Neural progenitor cell (in vitro differentiated cells): ENCODE measurements around the gene PMPCA. TPM values are rescaled to one million over a fixed set of nuclear protein-coding genes. Genes with fewer than 3 reads are reported as not detected.

Experiments
- DNase-seq: peaks from one replicate; pipeline ENCODE4 v3.0.0-alpha.2; 2016; ENCODE audit warnings: low spot score
- H2AFZ ChIP-seq: fragments of 200-600 bp; sonication (generic); replicated peaks from 2 replicates; pipeline ENCODE4 v1.6.1; 2016; ENCODE audit warnings: antibody characterized with exemption
- H3F3A ChIP-seq: fragments of 200-600 bp; sonication (generic); 2 replicates; pipeline ENCODE4 v1.6.1; 2016; ENCODE audit warnings: antibody characterized with exemption, low read depth
- H3K27ac ChIP-seq: fragments of 200-600 bp; sonication (generic); 2 replicates; pipeline ENCODE4 v1.5.1; 2016; ENCODE audit warnings: mild to moderate bottlenecking
- H3K27me3 ChIP-seq: fragments of 200-600 bp; sonication (generic); 2 replicates; pipeline ENCODE4 v1.6.1; 2016; ENCODE audit warnings: mild to moderate bottlenecking, moderate library complexity
- H3K36me3 ChIP-seq: fragments of 200-600 bp; sonication (generic); 2 replicates; pipeline ENCODE4 v1.5.1; 2016
- H3K4me1 ChIP-seq: fragments of 200-600 bp; sonication (generic); 2 replicates; pipeline ENCODE4 v1.6.1; 2016; ENCODE audit warnings: mixed run types
- H3K4me2 ChIP-seq: fragments of 200-600 bp; sonication (generic); 2 replicates; pipeline ENCODE4 v1.6.1; 2016
- H3K4me3 ChIP-seq: fragments of 200-600 bp; sonication (generic); 2 replicates; pipeline ENCODE4 v1.5.1; 2016
- H3K79me2 ChIP-seq: fragments of 200-600 bp; sonication (generic); 2 replicates; pipeline ENCODE4 v1.6.1; 2016; ENCODE audit warnings: low read depth
- H3K9ac ChIP-seq: fragments of 200-600 bp; sonication (generic); 2 replicates; pipeline ENCODE4 v1.6.1; 2016
- H3K9me3 ChIP-seq: fragments of 200-600 bp; sonication (generic); 2 replicates; pipeline ENCODE4 v1.5.1; 2016; ENCODE audit warnings: low read depth
- H4K20me1 ChIP-seq: fragments of 200-600 bp; sonication (generic); 2 replicates; pipeline ENCODE4 v1.6.1; 2016; ENCODE audit warnings: low read depth
- H3K27ac Mint-ChIP-seq: 3 replicates; pipeline ENCODE4 v1.8.0; 2021; ENCODE audit warnings: mixed read lengths
- H3K27me3 Mint-ChIP-seq: 2 replicates; pipeline ENCODE4 v1.8.0; 2022; ENCODE audit warnings: low read depth, mild to moderate bottlenecking, inconsistent platforms, moderate library complexity, mixed read lengths; ENCODE audit not compliant: insufficient read depth
- H3K36me3 Mint-ChIP-seq: 3 replicates; pipeline ENCODE4 v1.8.0; 2021; ENCODE audit warnings: mixed read lengths
- H3K4me1 Mint-ChIP-seq: 3 replicates; pipeline ENCODE4 v1.8.0; 2021; ENCODE audit warnings: mixed read lengths
- H3K4me3 Mint-ChIP-seq: 3 replicates; pipeline ENCODE4 v1.8.0; 2021; ENCODE audit warnings: mild to moderate bottlenecking, moderate library complexity, mixed read lengths
- H3K9me3 Mint-ChIP-seq: 3 replicates; pipeline ENCODE4 v1.8.0; 2020; ENCODE audit warnings: mixed read lengths
- CTCF ChIP-seq: fragments of 200-600 bp; sonication (generic); IDR thresholded peaks from 2 replicates; pipeline ENCODE4 v1.5.1; 2017; ENCODE audit warnings: antibody characterized with exemption, mild to moderate bottlenecking
- EZH2 ChIP-seq: fragments of 200-600 bp; sonication (generic); IDR thresholded peaks from 2 replicates; pipeline ENCODE4 v1.6.1; 2017; ENCODE audit warnings: antibody characterized with exemption, mild to moderate bottlenecking, moderate library complexity
- EZH2phosphoT487 ChIP-seq: fragments of 200-600 bp; sonication (generic); IDR thresholded peaks from 2 replicates; pipeline ENCODE4 v1.6.1; 2017; ENCODE audit warnings: antibody characterized with exemption
- total RNA-seq: library from RNA; depleted of rRNA; stranded (reverse); fragments of >200 nt; gene quantifications from 2 replicates; pipeline ENCODE4 v1.2.3, GENCODE V29; 2015; ENCODE audit warnings: low replicate concordance

PMPCA gene
- total RNA-seq, 1 donor from 2014 or later = 51.3 TPM

- H4K20me1 ChIP-seq = no peaks in the 10 kb centered on the region
- Mint-ChIP-seq H3K9me3 (no peaks in the 10 kb centered on the region), H3K27ac (no peak overlapping the region), H3K4me3 (no peak overlapping the region), H3K36me3 (no peaks in the 10 kb centered on the region), H3K4me1 (peaks cover 6% of the 10 kb centered on the region), H3K27me3 (peaks cover 2% of the 10 kb centered on the region)
- no peaks in the 10 kb centered on the region for H3K27me3 ChIP-seq
- no peak overlapping the region for H3K4me3 ChIP-seq
- no peak for DNase-seq
- no peaks in the 10 kb centered on the region for H3K79me2 ChIP-seq
- H3K9me3 ChIP-seq = no peaks in the 10 kb centered on the region
- H3K4me2 ChIP-seq = no peak overlapping the region
- no peak overlapping the region for H2AFZ ChIP-seq
- TF ChIP-seq CTCF = no peak
- TF ChIP-seq EZH2 = no peak
- H3K4me1 ChIP-seq = no peaks in the 10 kb centered on the region
- no peaks in the 10 kb centered on the region for H3K36me3 ChIP-seq
- H3K27ac ChIP-seq = no peak overlapping the region
- H3K9ac ChIP-seq = no peak overlapping the region
- H3F3A ChIP-seq = no peaks in the 10 kb centered on the region
Measured at GRCh38 chr9:136375096-136375495, 35.4 kb upstream of the PMPCA start.

GRCh38 chr9:136376457-136376856 lies 34.0 kb upstream of the PMPCA start:
- H3K4me1 Mint-ChIP-seq = peaks cover 6% of the 10 kb centered on the region
- Histone ChIP-seq H3K79me2 (no peaks in the 10 kb centered on the region), H3K4me1 (no peaks in the 10 kb centered on the region), H3K9ac (no peak overlapping the region), H3F3A (no peaks in the 10 kb centered on the region), H4K20me1 (no peaks in the 10 kb centered on the region), H3K4me3 (no peak overlapping the region), H3K9me3 (no peaks in the 10 kb centered on the region), H3K27ac (no peak overlapping the region), H3K27me3 (no peaks in the 10 kb centered on the region), H3K36me3 (no peaks in the 10 kb centered on the region), H3K4me2 (no peak overlapping the region), H2AFZ (no peak overlapping the region)
- no peak for TF ChIP-seq EZH2
- H3K27ac Mint-ChIP-seq = no peak overlapping the region
- H3K9me3 Mint-ChIP-seq = no peaks in the 10 kb centered on the region
- H3K27me3 Mint-ChIP-seq = peaks cover 2% of the 10 kb centered on the region
- no peaks in the 10 kb centered on the region for H3K36me3 Mint-ChIP-seq
- DNase-seq = no peak
- H3K4me3 Mint-ChIP-seq = no peak overlapping the region

DNA sequence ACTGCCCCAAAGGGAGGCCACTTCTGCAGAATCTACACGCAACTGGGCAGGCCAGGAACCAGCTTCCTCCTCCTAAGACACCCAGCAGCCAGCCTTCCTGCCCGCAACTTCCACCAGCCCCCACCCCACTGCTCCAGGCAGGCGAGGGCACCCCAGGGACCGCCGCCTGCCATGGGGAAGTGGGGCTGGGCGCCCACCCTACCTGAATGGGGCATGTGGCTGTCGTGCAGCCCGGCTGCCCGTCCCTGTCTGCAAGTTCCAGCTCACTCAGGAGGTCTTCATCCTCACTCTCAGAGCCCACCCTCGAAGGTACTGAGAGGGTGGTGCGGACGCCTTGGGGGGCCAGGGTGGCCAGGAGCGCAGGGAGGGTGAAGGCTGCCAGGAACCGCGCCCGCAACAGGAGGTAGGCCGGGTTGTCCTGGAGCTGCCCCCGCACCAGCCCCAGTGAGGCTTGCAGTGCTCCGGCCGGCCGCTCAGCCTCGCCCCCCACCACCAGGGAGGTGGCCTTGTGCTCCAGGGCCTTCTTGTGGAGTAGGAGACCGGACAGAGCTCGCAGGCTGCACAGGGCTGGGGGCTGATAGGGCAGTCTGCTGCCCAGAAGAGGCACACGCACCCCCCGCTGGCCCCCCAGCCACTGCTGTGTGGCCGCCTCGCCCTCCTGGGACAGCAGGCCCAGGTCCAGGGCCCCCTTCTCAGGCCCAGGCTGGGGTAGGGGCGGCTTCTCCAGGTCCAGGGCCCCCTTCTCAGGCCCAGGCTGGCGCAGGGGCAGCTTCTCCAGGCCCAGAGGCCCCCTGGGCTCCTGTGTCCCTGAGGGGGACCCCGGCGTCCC lies 32.9 kb upstream of the PMPCA start:
- no peaks in the 10 kb centered on the region for H3K36me3 ChIP-seq
- DNase-seq = no peak

More for the DNA sequence above, 32.9 kb upstream of the PMPCA start:
- TF ChIP-seq CTCF = no peak
- no peak for TF ChIP-seq EZH2phosphoT487
- TF ChIP-seq EZH2 = no peak
- H3K4me1 ChIP-seq = no peaks in the 10 kb centered on the region
- Mint-ChIP-seq H3K4me3 (no peak overlapping the region), H3K27me3 (peaks cover 2% of the 10 kb centered on the region), H3K36me3 (no peaks in the 10 kb centered on the region), H3K27ac (no peak overlapping the region), H3K9me3 (no peaks in the 10 kb centered on the region), H3K4me1 (peaks cover 6% of the 10 kb centered on the region)
- no peak overlapping the region for H2AFZ ChIP-seq
- H4K20me1 ChIP-seq = no peaks in the 10 kb centered on the region
- H3K9me3 ChIP-seq = no peaks in the 10 kb centered on the region
- H3F3A ChIP-seq = no peaks in the 10 kb centered on the region
- no peak overlapping the region for H3K4me2 ChIP-seq
- no peaks in the 10 kb centered on the region for H3K79me2 ChIP-seq
- H3K27ac ChIP-seq = no peak overlapping the region
- H3K27me3 ChIP-seq = no peaks in the 10 kb centered on the region
- H3K9ac ChIP-seq = no peak overlapping the region
- H3K4me3 ChIP-seq = no peak overlapping the region
